Neural progenitor cell (in vitro differentiated cells): ENCODE data around the gene ERN1. TPM values are rescaled to one million over a fixed set of nuclear protein-coding genes. Genes with fewer than 3 reads are reported as not detected.

Experiments used
- DNase-seq: peaks from one replicate; pipeline ENCODE4 v3.0.0-alpha.2; 2016; ENCODE audit warnings: low spot score
- H2AFZ ChIP-seq: fragments of 200-600 bp; sonication (generic); replicated peaks from 2 replicates; pipeline ENCODE4 v1.6.1; 2016; ENCODE audit warnings: antibody characterized with exemption
- H3F3A ChIP-seq: fragments of 200-600 bp; sonication (generic); 2 replicates; pipeline ENCODE4 v1.6.1; 2016; ENCODE audit warnings: antibody characterized with exemption, low read depth
- H3K27ac ChIP-seq: fragments of 200-600 bp; sonication (generic); 2 replicates; pipeline ENCODE4 v1.5.1; 2016; ENCODE audit warnings: mild to moderate bottlenecking
- H3K27me3 ChIP-seq: fragments of 200-600 bp; sonication (generic); 2 replicates; pipeline ENCODE4 v1.6.1; 2016; ENCODE audit warnings: mild to moderate bottlenecking, moderate library complexity
- H3K36me3 ChIP-seq: fragments of 200-600 bp; sonication (generic); 2 replicates; pipeline ENCODE4 v1.5.1; 2016
- H3K4me1 ChIP-seq: fragments of 200-600 bp; sonication (generic); 2 replicates; pipeline ENCODE4 v1.6.1; 2016; ENCODE audit warnings: mixed run types
- H3K4me2 ChIP-seq: fragments of 200-600 bp; sonication (generic); 2 replicates; pipeline ENCODE4 v1.6.1; 2016
- H3K4me3 ChIP-seq: fragments of 200-600 bp; sonication (generic); 2 replicates; pipeline ENCODE4 v1.5.1; 2016
- H3K79me2 ChIP-seq: fragments of 200-600 bp; sonication (generic); 2 replicates; pipeline ENCODE4 v1.6.1; 2016; ENCODE audit warnings: low read depth
- H3K9ac ChIP-seq: fragments of 200-600 bp; sonication (generic); 2 replicates; pipeline ENCODE4 v1.6.1; 2016
- H3K9me3 ChIP-seq: fragments of 200-600 bp; sonication (generic); 2 replicates; pipeline ENCODE4 v1.5.1; 2016; ENCODE audit warnings: low read depth
- H4K20me1 ChIP-seq: fragments of 200-600 bp; sonication (generic); 2 replicates; pipeline ENCODE4 v1.6.1; 2016; ENCODE audit warnings: low read depth
- H3K27ac Mint-ChIP-seq: 3 replicates; pipeline ENCODE4 v1.8.0; 2021; ENCODE audit warnings: mixed read lengths
- H3K27me3 Mint-ChIP-seq: 2 replicates; pipeline ENCODE4 v1.8.0; 2022; ENCODE audit warnings: low read depth, mild to moderate bottlenecking, inconsistent platforms, moderate library complexity, mixed read lengths; ENCODE audit not compliant: insufficient read depth
- H3K36me3 Mint-ChIP-seq: 3 replicates; pipeline ENCODE4 v1.8.0; 2021; ENCODE audit warnings: mixed read lengths
- H3K4me1 Mint-ChIP-seq: 3 replicates; pipeline ENCODE4 v1.8.0; 2021; ENCODE audit warnings: mixed read lengths
- H3K4me3 Mint-ChIP-seq: 3 replicates; pipeline ENCODE4 v1.8.0; 2021; ENCODE audit warnings: mild to moderate bottlenecking, moderate library complexity, mixed read lengths
- H3K9me3 Mint-ChIP-seq: 3 replicates; pipeline ENCODE4 v1.8.0; 2020; ENCODE audit warnings: mixed read lengths
- EZH2 ChIP-seq: fragments of 200-600 bp; sonication (generic); IDR thresholded peaks from 2 replicates; pipeline ENCODE4 v1.6.1; 2017; ENCODE audit warnings: antibody characterized with exemption, mild to moderate bottlenecking, moderate library complexity
- EZH2phosphoT487 ChIP-seq: fragments of 200-600 bp; sonication (generic); IDR thresholded peaks from 2 replicates; pipeline ENCODE4 v1.6.1; 2017; ENCODE audit warnings: antibody characterized with exemption
- total RNA-seq: library from RNA; depleted of rRNA; stranded (reverse); fragments of >200 nt; gene quantifications from 2 replicates; pipeline ENCODE4 v1.2.3, GENCODE V29; 2015; ENCODE audit warnings: low replicate concordance
- TF ChIP-seq, protein P1 (sequence below): fragments of 200-600 bp; sonication (generic); IDR thresholded peaks from 2 replicates; pipeline ENCODE4 v1.5.1; 2017; ENCODE audit warnings: antibody characterized with exemption, mild to moderate bottlenecking

ERN1 gene
- total RNA-seq, 1 donor from 2014 or later: 2.4 TPM

DNA sequence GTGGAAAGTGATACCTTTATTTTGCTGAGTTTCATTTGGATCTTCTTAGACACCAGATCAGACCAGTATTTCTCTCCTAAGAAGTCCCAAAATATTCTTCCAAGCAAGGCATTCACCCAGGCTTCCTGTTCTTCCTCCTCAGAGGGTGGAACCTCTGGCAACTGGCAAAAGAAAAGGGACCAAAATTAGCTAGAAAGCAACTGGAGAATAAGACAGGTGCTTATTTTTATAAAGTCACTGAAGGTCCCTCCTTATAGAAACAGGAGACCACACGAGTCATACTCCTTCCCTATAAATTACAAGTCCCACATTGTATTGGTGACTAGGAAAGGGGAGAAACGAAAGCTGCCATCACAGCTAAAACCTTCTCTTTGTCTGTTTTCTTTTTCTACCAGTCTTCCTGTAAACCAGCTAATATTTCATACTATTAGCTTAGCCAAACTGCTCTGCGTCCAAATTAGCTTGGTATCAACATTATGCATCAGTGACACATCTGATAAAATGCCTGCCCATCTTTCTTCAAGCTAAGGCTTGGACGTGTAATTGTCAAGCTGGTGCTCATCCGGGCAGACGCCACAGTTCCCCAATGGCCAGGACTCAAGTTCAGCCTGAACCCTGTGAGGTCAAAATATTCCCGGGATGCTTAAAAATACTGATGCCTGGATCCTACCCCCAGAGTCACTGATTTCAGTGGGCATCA lies 47.5 kb upstream of the ERN1 start:
- no peak overlapping the region for H3K9ac ChIP-seq
- no peaks in the 10 kb centered on the region for H3K36me3 ChIP-seq
- no peaks in the 10 kb centered on the region for H3K27me3 Mint-ChIP-seq
- no peak overlapping the region for H3K27ac Mint-ChIP-seq
- no peaks in the 10 kb centered on the region for H3K79me2 ChIP-seq
- no peaks in the 10 kb centered on the region for H3K4me1 ChIP-seq
- no peak for DNase-seq
- no peaks in the 10 kb centered on the region for H3K27me3 ChIP-seq
- H3K4me3 Mint-ChIP-seq: no peak overlapping the region
- no peak overlapping the region for H3K4me3 ChIP-seq
- H3K4me1 Mint-ChIP-seq: no peaks in the 10 kb centered on the region
- H3K9me3 Mint-ChIP-seq: peaks cover 3% of the 10 kb centered on the region
- H2AFZ ChIP-seq: no peak overlapping the region
- H4K20me1 ChIP-seq: no peaks in the 10 kb centered on the region
- H3K4me2 ChIP-seq: no peak overlapping the region
- H3K36me3 Mint-ChIP-seq: peaks cover 24% of the 10 kb centered on the region
- no peaks in the 10 kb centered on the region for H3K9me3 ChIP-seq
- no peak overlapping the region for H3K27ac ChIP-seq
- TF ChIP-seq EZH2phosphoT487 (no peak), EZH2 (no peak)
- TF ChIP-seq, protein P1, sequence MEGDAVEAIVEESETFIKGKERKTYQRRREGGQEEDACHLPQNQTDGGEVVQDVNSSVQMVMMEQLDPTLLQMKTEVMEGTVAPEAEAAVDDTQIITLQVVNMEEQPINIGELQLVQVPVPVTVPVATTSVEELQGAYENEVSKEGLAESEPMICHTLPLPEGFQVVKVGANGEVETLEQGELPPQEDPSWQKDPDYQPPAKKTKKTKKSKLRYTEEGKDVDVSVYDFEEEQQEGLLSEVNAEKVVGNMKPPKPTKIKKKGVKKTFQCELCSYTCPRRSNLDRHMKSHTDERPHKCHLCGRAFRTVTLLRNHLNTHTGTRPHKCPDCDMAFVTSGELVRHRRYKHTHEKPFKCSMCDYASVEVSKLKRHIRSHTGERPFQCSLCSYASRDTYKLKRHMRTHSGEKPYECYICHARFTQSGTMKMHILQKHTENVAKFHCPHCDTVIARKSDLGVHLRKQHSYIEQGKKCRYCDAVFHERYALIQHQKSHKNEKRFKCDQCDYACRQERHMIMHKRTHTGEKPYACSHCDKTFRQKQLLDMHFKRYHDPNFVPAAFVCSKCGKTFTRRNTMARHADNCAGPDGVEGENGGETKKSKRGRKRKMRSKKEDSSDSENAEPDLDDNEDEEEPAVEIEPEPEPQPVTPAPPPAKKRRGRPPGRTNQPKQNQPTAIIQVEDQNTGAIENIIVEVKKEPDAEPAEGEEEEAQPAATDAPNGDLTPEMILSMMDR: no peak
- no peaks in the 10 kb centered on the region for H3F3A ChIP-seq

DNA sequence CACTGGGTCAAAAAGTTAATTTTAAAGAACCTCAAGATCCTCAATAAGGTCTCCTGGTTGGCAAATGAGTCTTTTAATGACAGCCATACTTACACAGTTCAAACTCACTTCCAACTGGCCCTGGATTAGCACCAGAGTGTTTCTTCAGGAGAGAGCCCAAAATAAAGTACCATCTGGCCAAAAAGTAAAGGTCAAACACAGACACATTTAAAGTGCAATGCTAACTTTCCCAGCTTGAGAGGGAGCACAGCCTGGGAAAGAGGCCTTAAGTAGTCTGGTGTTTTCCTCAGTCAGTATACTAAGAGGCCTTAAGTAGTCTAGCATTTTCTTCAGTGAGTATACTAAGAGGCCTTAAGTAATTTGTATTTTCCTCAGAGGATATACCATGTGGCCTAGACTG lies 46.6 kb upstream of the ERN1 start:
- peaks cover 23% of the 10 kb centered on the region for H3K36me3 Mint-ChIP-seq
- no peak for TF ChIP-seq EZH2
- TF ChIP-seq, protein P1: no peak
- TF ChIP-seq EZH2phosphoT487: no peak
- H3K9ac ChIP-seq: no peak overlapping the region
- DNase-seq: no peak
- no peak overlapping the region for H2AFZ ChIP-seq
- H3F3A ChIP-seq: no peaks in the 10 kb centered on the region
- H4K20me1 ChIP-seq: no peaks in the 10 kb centered on the region
- no peaks in the 10 kb centered on the region for H3K27me3 Mint-ChIP-seq
- no peak overlapping the region for H3K27ac Mint-ChIP-seq
- H3K4me3 Mint-ChIP-seq: no peak overlapping the region
- no peaks in the 10 kb centered on the region for H3K4me1 ChIP-seq
- H3K79me2 ChIP-seq: no peaks in the 10 kb centered on the region
- no peaks in the 10 kb centered on the region for H3K27me3 ChIP-seq
- no peak overlapping the region for H3K4me2 ChIP-seq
- no peaks in the 10 kb centered on the region for H3K36me3 ChIP-seq
- H3K4me3 ChIP-seq: no peak overlapping the region
- no peaks in the 10 kb centered on the region for H3K4me1 Mint-ChIP-seq
- H3K27ac ChIP-seq: no peak overlapping the region
- no peaks in the 10 kb centered on the region for H3K9me3 ChIP-seq
- peaks cover 3% of the 10 kb centered on the region for H3K9me3 Mint-ChIP-seq

DNA sequence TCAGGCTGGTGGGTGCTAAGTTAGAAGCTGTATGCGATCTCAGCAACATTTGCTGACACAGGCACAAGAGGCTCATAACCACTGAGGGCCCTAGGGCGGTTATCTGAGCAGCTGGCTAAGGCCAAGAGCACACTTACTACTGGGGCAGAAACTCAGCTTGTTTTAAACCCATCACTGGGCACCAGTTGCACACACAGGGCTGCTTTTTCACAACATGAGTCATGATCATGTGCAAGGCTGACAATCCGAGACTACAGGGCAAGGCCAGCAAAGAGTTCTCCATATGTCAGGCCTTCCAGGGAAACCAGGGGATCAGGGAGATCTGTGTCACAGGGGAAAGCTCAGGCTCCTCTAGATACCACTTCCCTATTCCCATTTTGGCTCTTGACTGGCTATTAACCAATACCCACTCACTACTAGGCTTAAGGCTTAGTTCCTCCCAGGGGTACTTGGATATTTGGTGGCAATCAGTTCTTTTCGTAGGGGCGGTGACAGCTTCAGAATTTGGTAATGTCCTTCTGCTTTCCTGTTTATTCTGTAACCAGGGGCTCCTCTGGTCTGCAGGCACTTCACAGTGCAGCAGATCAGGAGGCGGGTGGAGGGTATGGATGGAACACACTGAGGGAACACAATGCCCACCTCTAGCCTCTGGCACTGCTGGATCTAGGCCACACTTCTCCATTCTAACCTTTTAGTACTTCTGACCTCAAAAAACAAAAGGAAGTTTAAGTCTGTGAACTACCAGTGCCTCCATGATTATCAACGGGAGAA lies 44.9 kb upstream of the ERN1 start:
- H3F3A ChIP-seq: no peaks in the 10 kb centered on the region
- Mint-ChIP-seq H3K27ac (no peak overlapping the region), H3K27me3 (peaks cover 2% of the 10 kb centered on the region), H3K4me3 (no peak overlapping the region), H3K36me3 (peaks cover 25% of the 10 kb centered on the region), H3K9me3 (no peaks in the 10 kb centered on the region), H3K4me1 (no peaks in the 10 kb centered on the region)
- no peaks in the 10 kb centered on the region for H4K20me1 ChIP-seq
- no peaks in the 10 kb centered on the region for H3K36me3 ChIP-seq
- TF ChIP-seq, protein P1: no peak
- TF ChIP-seq EZH2: no peak
- TF ChIP-seq EZH2phosphoT487: no peak
- no peak for DNase-seq
- no peaks in the 10 kb centered on the region for H3K4me1 ChIP-seq
- no peaks in the 10 kb centered on the region for H3K9me3 ChIP-seq
- no peaks in the 10 kb centered on the region for H3K79me2 ChIP-seq
- H3K27me3 ChIP-seq: no peaks in the 10 kb centered on the region
- no peak overlapping the region for H2AFZ ChIP-seq
- H3K4me2 ChIP-seq: no peak overlapping the region
- no peak overlapping the region for H3K4me3 ChIP-seq
- H3K27ac ChIP-seq: no peak overlapping the region
- no peak overlapping the region for H3K9ac ChIP-seq
